Neural crest cell (in vitro differentiated cells): ENCODE data around the gene CCL17. TPM values are rescaled to one million over a fixed set of nuclear protein-coding genes. Genes with fewer than 3 reads are reported as not detected.

Source experiments
- DNase-seq: peaks from one replicate; pipeline ENCODE4 v3.0.0; 2021; ENCODE audit warnings: low read depth, mixed read lengths, low spot score
- H3K27ac Mint-ChIP-seq: one replicate; pipeline ENCODE4 v1.8.0; 2021; ENCODE audit warnings: mild to moderate bottlenecking, mixed read lengths; ENCODE audit not compliant: unreplicated experiment
- H3K27me3 Mint-ChIP-seq: 2 replicates; pipeline ENCODE4 v1.8.0; 2021; ENCODE audit warnings: low read depth, mild to moderate bottlenecking, mixed read lengths
- H3K36me3 Mint-ChIP-seq: 2 replicates; pipeline ENCODE4 v1.8.0; 2021; ENCODE audit warnings: low read depth, mild to moderate bottlenecking, mixed read lengths
- H3K4me1 Mint-ChIP-seq: 2 replicates; pipeline ENCODE4 v1.8.0; 2021; ENCODE audit warnings: mixed read lengths
- H3K4me3 Mint-ChIP-seq: one replicate; pipeline ENCODE4 v1.8.0; 2021; ENCODE audit warnings: mild to moderate bottlenecking, mixed read lengths
- H3K9me3 Mint-ChIP-seq: 2 replicates; pipeline ENCODE4 v1.8.0; 2021; ENCODE audit warnings: mixed read lengths
- total RNA-seq: library from RNA; stranded (reverse); gene quantifications from 2 replicates; pipeline ENCODE4 v1.2.1, GENCODE V29; 2021
- TF ChIP-seq, protein P1 (sequence below): fragments of 200-600 bp; sonication (generic); conservative IDR thresholded peaks from 2 replicates; pipeline ENCODE4 v1.5.0; 2021; ENCODE audit warnings: antibody characterized with exemption, mild to moderate bottlenecking

Gene CCL17
- total RNA-seq, 1 donor from 2014 or later, result not detected

DNA sequence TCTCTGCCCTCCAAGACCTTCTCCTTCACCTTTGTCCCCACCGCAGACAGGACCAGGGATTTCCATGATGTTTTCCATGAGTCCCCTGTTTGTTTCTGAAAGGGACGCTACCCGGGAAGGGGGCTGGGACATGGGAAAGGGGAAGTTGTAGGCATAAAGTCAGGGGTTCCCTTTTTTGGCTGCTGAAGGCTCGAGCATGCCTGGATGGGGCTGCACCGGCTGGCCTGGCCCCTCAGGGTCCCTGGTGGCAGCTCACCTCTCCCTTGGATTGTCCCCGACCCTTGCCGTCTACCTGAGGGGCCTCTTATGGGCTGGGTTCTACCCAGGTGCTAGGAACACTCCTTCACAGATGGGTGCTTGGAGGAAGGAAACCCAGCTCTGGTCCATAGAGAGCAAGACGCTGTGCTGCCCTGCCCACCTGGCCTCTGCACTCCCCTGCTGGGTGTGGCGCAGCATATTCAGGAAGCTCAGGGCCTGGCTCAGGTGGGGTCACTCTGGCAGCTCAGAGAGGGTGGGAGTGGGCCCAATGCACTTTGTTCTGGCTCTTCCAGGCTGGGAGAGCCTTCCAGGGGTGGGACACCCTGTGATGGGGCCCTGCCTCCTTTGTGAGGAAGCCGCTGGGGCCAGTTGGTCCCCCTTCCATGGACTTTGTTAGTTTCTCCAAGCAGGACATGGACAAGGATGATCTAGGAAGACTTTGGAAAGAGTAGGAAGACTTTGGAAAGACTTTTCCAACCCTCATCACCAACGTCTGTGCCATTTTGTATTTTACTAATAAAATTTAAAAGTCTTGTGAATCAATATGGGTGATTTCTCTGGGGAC is 20.1 kb upstream of the CCL17 start:
- peaks cover 4% of the 10 kb centered on the region for H3K4me1 Mint-ChIP-seq
- no peaks in the 10 kb centered on the region for H3K9me3 Mint-ChIP-seq
- no peaks in the 10 kb centered on the region for H3K36me3 Mint-ChIP-seq
- TF ChIP-seq, protein P1, sequence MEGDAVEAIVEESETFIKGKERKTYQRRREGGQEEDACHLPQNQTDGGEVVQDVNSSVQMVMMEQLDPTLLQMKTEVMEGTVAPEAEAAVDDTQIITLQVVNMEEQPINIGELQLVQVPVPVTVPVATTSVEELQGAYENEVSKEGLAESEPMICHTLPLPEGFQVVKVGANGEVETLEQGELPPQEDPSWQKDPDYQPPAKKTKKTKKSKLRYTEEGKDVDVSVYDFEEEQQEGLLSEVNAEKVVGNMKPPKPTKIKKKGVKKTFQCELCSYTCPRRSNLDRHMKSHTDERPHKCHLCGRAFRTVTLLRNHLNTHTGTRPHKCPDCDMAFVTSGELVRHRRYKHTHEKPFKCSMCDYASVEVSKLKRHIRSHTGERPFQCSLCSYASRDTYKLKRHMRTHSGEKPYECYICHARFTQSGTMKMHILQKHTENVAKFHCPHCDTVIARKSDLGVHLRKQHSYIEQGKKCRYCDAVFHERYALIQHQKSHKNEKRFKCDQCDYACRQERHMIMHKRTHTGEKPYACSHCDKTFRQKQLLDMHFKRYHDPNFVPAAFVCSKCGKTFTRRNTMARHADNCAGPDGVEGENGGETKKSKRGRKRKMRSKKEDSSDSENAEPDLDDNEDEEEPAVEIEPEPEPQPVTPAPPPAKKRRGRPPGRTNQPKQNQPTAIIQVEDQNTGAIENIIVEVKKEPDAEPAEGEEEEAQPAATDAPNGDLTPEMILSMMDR, result no peak
- H3K27me3 Mint-ChIP-seq, result peaks cover 3% of the 10 kb centered on the region
- H3K27ac Mint-ChIP-seq, result no peak overlapping the region
- DNase-seq, result no peak
- no peak overlapping the region for H3K4me3 Mint-ChIP-seq

DNA sequence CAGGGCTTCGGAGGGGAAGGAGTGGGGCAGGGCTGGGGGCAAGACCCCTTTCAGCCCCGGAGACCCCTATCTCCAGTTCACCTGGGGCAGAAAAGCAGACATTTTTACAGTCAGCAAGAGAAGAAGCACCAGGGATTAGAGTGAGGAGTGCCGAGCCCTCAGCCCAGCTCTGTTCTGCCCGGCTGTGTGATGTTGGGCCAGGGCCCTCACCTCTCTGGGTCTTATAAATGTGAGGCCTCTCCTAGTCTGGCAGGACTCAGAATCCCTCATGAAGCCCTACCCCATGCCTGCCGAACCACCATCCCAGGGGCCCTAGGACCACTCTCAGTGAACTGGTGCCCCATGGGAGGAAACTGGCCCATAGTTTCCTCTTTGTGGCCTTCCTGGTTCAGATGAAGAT is 19.5 kb upstream of the CCL17 start:
- H3K36me3 Mint-ChIP-seq, result no peaks in the 10 kb centered on the region
- no peak overlapping the region for H3K4me3 Mint-ChIP-seq
- peaks cover 4% of the 10 kb centered on the region for H3K4me1 Mint-ChIP-seq
- no peak for DNase-seq
- peaks cover 3% of the 10 kb centered on the region for H3K27me3 Mint-ChIP-seq
- TF ChIP-seq, protein P1, result no peak
- H3K9me3 Mint-ChIP-seq, result no peaks in the 10 kb centered on the region
- no peak overlapping the region for H3K27ac Mint-ChIP-seq

DNA sequence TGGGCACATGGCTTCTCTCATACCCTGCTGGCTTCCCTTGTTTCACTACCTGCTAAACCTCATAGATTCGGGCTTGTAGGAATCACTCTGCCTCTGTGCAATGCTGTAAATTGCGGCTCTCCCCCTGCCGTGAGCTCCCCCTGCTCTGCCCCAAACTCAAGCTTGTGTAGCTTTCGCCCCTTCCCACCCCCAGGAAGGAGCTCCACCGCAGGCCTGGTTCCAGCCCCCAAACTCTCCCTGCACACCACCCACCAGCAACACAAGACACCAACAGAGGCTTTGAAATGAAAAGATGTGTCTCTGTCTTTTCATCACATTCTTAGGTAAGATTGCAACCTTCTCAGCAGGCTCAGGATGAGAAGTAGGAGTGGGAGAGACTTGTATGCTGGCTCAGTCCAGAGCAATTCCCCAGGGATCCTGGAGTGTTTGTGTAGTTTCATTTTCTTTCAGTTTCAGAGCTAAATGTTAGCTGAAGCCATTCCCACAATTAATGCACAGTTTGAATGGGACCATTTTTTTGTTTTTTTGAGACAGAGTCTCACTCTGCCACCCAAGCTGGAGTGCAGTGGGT is 18.1 kb upstream of the CCL17 start:
- TF ChIP-seq, protein P1, result no peak
- Mint-ChIP-seq H3K4me3 (no peak overlapping the region), H3K9me3 (no peaks in the 10 kb centered on the region), H3K36me3 (no peaks in the 10 kb centered on the region), H3K27ac (no peak overlapping the region), H3K4me1 (peaks cover 8% of the 10 kb centered on the region), H3K27me3 (peaks cover 3% of the 10 kb centered on the region)
- DNase-seq, result no peak

GRCh38 chr16:57387598-57388354 is 16.8 kb upstream of the CCL17 start:
- TF ChIP-seq, protein P1, result no peak
- Mint-ChIP-seq H3K9me3 (no peaks in the 10 kb centered on the region), H3K27ac (no peak overlapping the region), H3K27me3 (peaks cover 3% of the 10 kb centered on the region), H3K4me1 (peaks cover 8% of the 10 kb centered on the region), H3K36me3 (no peaks in the 10 kb centered on the region), H3K4me3 (no peak overlapping the region)
- no peak for DNase-seq

- H3K36me3 Mint-ChIP-seq, result no peaks in the 10 kb centered on the region
- no peak overlapping the region for H3K27ac Mint-ChIP-seq
- TF ChIP-seq, protein P1, result no peak
- peaks cover 8% of the 10 kb centered on the region for H3K4me1 Mint-ChIP-seq
- DNase-seq, result no peak
- H3K27me3 Mint-ChIP-seq, result peaks cover 5% of the 10 kb centered on the region
- H3K9me3 Mint-ChIP-seq, result no peaks in the 10 kb centered on the region
- H3K4me3 Mint-ChIP-seq, result no peak overlapping the region
These were observed 16.0 kb upstream of the CCL17 start for GRCh38 chr16:57388359-57389086.
